B cell (primary cell): ENCODE data around the gene SCMH1.

ENCODE experiments used
- CTCF ChIP-seq: fragments of 200-600 bp; IDR thresholded peaks from one replicate; pipeline ENCODE4 v1.8.0; 2022; ENCODE audit warnings: antibody characterized with exemption, mild to moderate bottlenecking
- EZH2 ChIP-seq: IDR thresholded peaks from 2 replicates; pipeline ENCODE4 v1.6.1; 2012; ENCODE audit warnings: borderline replicate concordance, low read depth, mild to moderate bottlenecking, moderate library complexity, low read length; ENCODE audit not compliant: insufficient read depth, poor library complexity, severe bottlenecking

- no peak for TF ChIP-seq CTCF
- TF ChIP-seq EZH2 = no peak
These were observed 57.7 kb downstream of the SCMH1 start for GRCh38 chr1:41184446-41184845.
